ENCODE measurements around the gene PCDHA5.
"Not testable (repeated sequence)": the region's sequence is repeated elsewhere in the genome, so short reads cannot be mapped to it uniquely, and the experiment has no call there.

- not testable (repeated sequence) for TF ChIP-seq MXI1 (conservative IDR thresholded peaks at IDR 0.05; ENCODE audit: poor library complexity, severe bottlenecking); EZH2 (IDR thresholded peaks at IDR 0.05; ENCODE audit: borderline replicate concordance, insufficient read depth, low read length, poor library complexity, severe bottlenecking)
Measured at GRCh38 chr5:140796072-140796717, 25.2 kb upstream of the PCDHA5 start.
